Stimulated activated CD8-positive, alpha-beta memory T cell treated with anti-CD3 and anti-CD28 coated beads, Interleukin-15, amount 100 ng/mL, for 24 hours (primary cell): Measurements from ENCODE around the gene AQR.

ENCODE experiments used
- DNase-seq: peaks from one replicate; pipeline ENCODE4 v3.0.0-alpha.2; 2020; ENCODE audit warnings: low read depth

Gene AQR

DNA sequence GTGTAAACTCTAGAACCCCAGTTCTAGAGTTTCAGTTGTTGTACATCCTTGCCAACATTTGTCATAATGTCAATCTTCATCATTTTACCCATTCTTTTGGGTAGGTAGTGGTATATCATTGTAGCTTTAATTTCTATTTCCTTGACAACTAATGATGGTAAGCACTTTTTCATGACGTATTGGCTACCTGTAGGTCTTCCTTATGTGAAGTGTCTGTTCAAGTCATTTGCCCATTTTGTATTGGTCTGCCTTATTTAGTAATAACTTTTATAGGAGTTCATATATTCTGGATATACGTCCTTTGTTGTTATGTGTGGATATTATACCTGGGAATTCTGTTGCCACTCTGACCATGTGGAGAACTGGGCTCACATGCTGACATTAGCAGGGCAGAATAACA is 100.4 kb downstream of the AQR start:
- no peak for DNase-seq

- no peak for DNase-seq
These were observed 104.0 kb downstream of the AQR start for GRCh38 chr15:34865531-34865930.

DNA sequence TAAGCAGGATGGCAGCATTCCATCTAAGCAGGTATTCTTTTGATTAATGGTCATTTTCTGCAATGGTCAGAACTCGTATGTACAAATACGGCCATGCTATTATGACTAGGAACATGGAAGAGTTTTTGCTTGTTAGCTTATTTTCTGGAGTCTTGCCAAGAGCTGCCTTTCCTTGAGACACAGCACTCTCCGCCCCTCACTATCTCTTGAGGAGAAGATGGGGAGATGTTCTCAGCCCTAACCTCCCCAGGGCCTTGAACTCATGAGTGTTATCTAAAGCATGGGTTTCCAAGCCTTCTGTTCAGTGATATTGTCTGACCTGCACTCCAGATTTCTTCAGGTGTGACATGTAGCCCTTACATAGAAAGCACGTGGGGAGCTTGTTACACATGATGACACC is 108.3 kb downstream of the AQR start:
- no peak for DNase-seq

- no peak for DNase-seq
These were observed 113.6 kb downstream of the AQR start for GRCh38 chr15:34855893-34856292.

- DNase-seq: no peak
These were observed 114.1 kb downstream of the AQR start for GRCh38 chr15:34855413-34855812.

- DNase-seq: no peak
These were observed 115.3 kb downstream of the AQR start for GRCh38 chr15:34854232-34854631.

- DNase-seq: no peak
These were observed 116.4 kb downstream of the AQR start for GRCh38 chr15:34853001-34853758.

- DNase-seq: no peak
These were observed 117.8 kb downstream of the AQR start for GRCh38 chr15:34851751-34852150.

- no peak for DNase-seq
These were observed 118.5 kb downstream of the AQR start for GRCh38 chr15:34851007-34851406.

- no peak for DNase-seq
These were observed 119.4 kb downstream of the AQR start for GRCh38 chr15:34850121-34850520.

GRCh38 chr15:34849364-34849959 is 120.1 kb downstream of the AQR start:
- no peak for DNase-seq

DNA sequence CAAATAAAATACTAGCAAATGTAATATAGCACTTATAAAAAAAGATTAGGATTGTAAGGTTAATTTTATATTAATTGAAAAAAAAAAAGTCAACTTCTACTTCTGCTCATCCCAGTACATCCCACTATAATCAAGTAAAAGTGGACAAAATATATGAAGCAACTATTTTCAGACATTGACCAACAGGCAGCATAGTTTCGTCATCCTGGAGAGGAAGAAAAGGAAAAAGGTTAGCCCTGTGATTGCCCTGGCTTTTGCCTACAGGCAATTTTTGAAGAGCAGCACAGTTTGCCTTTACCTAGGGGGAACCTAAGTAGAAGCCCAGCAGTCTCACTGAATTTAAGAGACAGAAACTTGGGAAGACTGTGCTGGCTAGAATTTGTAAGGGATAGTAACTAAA is 121.9 kb downstream of the AQR start:
- no peak for DNase-seq

GRCh38 chr15:34841262-34841725 is 128.2 kb downstream of the AQR start:
- DNase-seq: no peak

DNA sequence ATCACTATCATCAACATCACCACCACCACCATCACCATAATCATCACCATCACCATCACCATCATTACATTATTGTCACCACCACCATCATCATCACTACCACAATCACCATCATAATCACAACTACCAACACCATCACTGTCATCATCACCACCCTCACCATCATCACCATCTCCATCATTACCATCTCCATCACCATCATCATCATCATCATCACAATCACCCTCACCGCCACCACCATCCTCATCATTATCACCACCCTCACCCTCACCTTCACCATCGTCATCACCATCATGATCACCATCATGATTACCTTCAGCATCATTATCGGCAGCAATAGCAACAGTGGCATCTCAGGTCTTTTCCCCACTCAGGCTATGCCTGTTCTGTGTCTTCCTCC is 131.3 kb downstream of the AQR start:
- DNase-seq: no peak

GRCh38 chr15:34837246-34838016 is 132.1 kb downstream of the AQR start:
- no peak for DNase-seq

GRCh38 chr15:34828145-34828911 is 141.2 kb downstream of the AQR start:
- no peak for DNase-seq

- DNase-seq: no peak
These were observed 147.7 kb downstream of the AQR start for GRCh38 chr15:34821831-34822230.

DNA sequence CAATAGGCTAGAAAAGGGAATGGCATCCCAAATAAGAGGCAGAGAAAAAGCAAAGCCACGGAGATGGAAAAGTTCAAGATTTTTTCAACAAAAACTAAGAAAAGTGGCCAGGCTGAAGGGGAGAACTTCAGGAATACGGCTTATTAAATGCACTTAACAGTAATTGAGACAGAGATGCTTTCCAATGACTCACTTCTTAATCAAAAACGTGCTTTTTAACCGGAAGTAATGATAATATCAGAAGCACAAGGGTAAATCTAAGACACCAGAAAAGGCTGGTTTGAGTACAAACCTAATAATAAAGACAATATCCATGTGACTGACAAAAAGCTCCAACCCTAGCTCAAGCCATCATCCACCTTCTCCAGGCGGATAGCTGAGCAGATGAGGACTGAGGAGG is 149.4 kb downstream of the AQR start:
- no peak for DNase-seq

DNA sequence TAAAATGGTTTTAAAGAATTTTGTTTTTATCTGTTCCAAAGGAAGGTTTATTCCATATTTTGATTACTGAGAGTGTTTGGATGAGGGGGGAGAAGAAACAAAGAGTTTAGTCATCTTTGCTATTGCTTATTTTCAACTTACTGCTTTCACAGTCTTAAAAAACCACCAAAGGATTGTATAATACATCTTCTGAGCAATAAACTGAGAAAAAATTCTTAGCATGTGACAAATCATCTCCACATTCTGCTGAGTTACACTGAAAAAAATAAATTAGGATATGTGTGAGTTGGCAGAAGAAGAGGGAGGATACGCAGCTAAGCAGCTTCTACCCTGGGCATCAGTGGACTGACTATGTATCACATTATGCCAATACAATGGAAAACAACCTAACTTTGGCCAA is 151.0 kb downstream of the AQR start:
- no peak for DNase-seq

- no peak for DNase-seq
These were observed 153.7 kb downstream of the AQR start for GRCh38 chr15:34815836-34816235.

DNA sequence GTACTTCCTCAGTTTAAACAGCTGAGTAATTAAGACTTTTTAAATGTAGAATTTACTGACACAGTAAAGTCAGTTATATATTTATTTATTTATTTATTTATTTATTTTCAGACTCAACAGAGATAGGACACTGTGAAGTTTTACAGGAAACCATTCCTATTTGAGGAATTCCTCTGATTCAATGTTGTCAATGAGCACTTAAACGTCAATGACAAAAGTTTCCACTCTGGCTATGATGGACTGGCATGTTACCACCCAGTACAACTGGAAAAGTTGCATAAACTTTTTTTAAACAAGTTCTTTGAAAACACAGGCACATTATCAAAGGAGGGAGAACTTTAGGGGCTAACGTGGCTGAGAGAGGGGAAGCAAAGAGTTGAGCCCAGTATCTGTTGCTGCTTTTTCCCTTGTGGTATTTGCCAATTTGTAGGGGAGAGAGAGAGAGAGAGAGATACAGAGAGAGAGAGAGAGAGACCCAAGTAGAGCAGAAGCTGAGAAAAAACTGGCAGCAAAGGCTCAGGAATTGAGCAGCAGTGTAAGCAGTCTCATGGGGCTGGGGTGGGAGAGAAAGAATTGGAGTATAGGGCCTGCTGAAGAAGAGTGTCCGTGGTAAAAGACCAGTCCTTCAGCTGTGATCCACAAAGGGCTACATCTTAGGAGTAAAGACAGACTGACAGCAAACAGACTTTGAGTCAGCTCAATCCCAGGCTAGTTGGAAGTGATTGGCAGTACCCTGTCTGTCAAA is 155.9 kb downstream of the AQR start:
- DNase-seq: no peak
